GM18508 (cell line): Measurements from ENCODE around the gene GRIN1.

Experiments
- ATAC-seq: cut with Tn5 transposase; IDR thresholded peaks from one replicate; pipeline ENCODE4 v1.9.1; 2021; ENCODE audit warnings: moderate number of reproducible peaks; ENCODE audit not compliant: insufficient read depth, unreplicated experiment

Gene GRIN1

DNA sequence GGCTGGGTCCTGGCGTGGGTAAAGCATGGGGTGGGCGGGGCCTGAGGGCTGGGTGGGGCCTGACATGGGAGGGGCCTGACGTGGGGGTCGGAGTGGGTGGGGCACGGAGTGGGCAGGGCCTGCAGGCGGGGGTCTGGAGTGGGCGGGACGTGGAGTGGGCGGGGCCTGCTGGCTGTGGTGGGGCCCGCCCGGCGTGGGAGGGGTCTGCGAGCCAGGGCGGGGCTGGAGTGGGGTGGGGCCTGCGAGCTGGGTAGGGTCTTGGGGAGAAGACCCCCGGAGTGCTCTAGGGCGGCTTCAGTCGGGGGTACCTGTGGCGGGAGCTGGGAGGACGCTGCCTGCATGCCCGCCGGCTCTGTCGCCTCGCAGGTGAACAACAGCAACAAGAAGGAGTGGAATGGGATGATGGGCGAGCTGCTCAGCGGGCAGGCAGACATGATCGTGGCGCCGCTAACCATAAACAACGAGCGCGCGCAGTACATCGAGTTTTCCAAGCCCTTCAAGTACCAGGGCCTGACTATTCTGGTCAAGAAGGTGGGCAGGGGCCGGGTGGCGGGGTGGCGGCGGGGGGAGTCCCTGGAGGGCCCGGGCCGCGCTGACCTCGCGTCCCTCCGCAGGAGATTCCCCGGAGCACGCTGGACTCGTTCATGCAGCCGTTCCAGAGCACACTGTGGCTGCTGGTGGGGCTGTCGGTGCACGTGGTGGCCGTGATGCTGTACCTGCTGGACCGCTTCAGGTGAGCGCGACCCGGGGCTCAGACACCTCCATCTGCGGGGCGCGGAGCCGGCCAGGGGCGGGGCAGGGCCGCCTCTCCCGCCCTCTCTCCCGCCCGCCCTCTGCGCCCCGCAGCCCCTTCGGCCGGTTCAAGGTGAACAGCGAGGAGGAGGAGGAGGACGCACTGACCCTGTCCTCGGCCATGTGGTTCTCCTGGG, 22.9 kb downstream of the GRIN1 start:
- ATAC-seq, result no peak

DNA sequence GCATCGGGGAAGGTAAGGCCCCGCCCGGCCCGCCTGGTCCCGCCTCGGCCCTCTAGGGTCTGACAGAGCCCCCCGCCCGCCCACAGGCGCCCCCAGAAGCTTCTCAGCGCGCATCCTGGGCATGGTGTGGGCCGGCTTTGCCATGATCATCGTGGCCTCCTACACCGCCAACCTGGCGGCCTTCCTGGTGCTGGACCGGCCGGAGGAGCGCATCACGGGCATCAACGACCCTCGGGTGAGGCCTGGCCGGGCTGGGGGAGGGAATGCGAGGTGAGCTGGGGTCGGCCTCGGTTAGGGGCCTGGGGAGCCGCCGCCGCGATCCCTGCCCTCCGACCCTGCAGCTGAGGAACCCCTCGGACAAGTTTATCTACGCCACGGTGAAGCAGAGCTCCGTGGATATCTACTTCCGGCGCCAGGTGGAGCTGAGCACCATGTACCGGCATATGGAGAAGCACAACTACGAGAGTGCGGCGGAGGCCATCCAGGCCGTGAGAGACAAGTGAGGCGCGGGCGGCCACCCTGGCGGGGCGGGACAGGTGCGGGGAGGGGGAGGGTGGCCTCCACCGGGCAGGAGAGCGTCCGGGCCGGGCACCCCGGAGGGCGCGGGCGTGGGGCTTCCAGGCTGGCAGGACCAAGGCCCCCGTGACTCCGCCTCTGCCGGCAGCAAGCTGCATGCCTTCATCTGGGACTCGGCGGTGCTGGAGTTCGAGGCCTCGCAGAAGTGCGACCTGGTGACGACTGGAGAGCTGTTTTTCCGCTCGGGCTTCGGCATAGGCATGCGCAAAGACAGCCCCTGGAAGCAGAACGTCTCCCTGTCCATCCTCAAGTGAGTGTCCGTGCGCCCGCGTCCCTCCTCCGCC, 23.8 kb downstream of the GRIN1 start:
- no peak for ATAC-seq

DNA sequence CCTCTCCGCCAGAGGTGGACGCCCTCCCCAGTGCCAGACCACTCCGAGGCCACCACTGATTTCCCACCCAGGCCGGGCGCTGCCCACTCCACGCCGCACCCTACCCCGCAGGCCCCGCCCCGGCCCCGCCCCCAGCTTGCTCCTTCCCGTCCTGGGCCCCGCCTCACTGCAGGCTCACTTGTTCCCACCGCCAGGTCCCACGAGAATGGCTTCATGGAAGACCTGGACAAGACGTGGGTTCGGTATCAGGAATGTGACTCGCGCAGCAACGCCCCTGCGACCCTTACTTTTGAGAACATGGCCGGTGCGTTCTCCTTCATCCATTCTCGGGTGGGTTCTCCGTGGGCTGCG, 24.4 kb downstream of the GRIN1 start:
- no peak for ATAC-seq

DNA sequence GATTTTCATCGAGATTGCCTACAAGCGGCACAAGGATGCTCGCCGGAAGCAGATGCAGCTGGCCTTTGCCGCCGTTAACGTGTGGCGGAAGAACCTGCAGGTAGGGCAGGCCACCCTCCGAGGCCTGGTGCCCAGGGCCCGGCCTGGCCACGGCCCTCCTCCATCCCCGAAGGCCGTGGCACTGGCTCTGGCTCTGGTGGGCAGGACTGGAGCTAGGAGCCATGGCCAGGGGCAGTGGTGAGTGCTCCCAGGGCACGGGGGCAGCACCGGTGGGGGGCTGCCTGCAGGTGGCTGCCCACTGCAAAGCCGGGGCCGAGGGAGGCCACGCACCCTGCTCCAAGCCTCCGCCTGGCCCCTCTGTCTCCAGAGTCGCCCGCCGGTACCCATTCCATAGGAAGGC, 24.9 kb downstream of the GRIN1 start:
- ATAC-seq, result no peak

DNA sequence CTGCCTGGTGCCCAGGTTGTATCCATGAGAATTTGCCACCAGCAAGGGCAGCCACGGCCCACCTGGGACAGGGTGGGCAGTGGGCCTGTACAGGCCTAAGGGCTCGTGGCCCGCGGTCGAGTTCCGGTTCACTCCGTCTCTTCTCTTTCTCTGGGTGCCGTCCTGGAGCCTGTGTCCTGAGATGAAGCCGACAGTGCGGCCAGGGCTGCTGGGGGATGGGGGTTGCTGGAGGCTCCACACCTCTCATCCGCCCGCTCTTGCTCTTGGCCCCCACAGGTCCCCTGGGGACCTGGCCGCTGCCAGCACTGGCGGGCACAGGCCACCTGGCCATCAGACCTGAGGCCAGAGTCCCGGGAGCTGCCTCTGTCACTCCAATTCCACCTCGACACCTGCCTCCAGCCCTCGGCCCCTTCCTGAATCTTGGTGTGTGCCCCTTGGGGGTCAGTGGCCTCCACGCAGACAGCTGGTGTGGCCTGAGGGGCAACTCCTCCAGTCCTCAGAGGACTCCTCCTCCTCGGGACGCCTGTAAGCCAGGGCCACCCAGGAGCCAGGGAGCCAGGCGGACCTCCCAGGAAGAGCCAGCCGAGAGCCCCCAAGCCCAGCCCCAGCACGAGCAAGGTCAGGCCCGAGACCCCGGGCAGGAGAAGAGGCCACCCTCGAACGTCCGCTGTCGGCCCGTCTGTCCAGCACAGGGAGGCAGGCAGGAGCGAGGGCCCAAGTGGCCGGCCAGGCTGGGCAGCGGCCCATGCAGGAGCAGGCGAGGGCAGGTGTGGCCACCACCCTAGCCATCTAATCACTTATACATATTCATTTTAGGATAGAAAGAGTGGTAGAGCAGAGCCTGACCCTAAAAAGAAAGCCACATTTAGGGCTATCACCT, 25.7 kb downstream of the GRIN1 start:
- ATAC-seq, result no peak

DNA sequence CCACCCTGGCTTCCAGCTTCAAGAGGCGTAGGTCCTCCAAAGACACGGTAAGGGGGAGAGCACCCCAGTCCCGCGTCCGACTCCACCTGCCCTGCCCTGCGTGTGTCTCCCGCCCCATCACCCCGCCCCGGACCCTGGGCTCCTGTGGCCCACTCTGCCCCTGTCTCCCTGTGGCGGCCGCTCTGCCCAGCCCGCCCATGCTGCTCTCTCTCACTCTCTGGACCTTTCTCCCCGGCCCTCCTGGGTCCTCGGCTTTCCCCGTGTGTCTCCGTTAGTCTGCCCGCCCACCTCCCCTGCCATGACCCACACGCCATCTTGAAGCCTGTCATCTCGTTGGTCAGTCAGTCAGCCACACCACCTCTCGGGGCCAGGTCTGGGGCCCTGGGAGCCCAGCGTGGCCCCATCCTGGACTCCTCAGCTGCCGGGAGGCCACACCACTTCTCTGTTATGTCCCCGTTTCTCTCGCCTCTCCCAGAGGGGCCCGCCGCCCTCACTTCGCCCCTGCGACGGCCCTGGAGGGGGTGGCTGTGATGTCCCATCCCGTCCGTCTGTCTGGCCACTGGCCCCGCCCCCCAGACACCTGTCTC, 26.4 kb downstream of the GRIN1 start:
- ATAC-seq, result no peak

DNA sequence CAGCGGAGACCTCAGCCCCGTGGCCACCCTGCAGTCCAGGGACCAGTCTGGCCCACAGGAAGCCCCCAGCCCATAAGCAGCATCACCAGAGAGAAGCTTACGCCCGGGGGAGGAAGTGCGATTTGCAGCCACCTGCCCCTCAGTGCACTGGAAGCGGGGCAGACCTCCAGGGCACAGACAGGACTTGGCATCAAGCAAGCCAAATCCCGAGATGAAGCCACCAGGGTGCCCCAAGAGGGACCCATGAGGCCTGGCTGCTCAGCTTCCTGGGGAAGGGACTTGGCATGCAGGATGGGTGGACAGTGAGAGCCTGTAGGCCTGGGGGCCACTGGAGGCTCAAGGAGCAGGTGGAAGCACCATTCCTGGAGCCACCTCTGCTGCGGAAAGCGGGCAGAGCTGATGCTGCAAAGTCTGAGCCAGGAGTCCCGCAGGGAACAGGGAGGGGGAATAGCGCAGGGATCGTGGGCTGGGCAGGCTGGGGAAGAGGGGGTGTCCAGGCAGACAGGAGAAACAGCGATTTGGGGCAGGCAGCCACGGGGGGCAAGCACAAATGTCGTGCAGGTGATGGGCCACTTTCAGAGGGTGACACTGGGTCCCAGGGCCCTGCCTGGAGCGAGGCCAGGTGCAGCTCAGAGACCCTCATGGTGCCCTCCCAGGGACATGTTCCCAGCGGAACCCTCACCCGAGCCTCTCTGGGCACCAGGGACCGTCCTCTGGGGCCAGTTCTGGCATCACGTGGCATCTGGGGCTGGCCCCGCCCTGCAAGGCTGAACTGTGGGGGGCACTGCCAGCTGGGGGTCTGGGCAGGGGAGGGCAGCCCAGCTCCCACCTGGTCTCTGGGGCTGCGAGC, 27.7 kb downstream of the GRIN1 start:
- ATAC-seq, result no peak

DNA sequence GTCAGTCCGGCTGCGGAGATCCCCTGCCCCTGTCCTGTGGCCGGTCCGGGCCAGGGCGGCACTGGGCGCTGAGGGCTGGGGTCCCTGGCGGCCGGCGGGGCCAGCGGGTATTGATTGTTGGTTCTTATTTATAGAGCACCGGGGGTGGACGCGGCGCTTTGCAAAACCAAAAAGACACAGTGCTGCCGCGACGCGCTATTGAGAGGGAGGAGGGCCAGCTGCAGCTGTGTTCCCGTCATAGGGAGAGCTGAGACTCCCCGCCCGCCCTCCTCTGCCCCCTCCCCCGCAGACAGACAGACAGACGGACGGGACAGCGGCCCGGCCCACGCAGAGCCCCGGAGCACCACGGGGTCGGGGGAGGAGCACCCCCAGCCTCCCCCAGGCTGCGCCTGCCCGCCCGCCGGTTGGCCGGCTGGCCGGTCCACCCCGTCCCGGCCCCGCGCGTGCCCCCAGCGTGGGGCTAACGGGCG, 28.4 kb downstream of the GRIN1 start:
- no peak for ATAC-seq

DNA sequence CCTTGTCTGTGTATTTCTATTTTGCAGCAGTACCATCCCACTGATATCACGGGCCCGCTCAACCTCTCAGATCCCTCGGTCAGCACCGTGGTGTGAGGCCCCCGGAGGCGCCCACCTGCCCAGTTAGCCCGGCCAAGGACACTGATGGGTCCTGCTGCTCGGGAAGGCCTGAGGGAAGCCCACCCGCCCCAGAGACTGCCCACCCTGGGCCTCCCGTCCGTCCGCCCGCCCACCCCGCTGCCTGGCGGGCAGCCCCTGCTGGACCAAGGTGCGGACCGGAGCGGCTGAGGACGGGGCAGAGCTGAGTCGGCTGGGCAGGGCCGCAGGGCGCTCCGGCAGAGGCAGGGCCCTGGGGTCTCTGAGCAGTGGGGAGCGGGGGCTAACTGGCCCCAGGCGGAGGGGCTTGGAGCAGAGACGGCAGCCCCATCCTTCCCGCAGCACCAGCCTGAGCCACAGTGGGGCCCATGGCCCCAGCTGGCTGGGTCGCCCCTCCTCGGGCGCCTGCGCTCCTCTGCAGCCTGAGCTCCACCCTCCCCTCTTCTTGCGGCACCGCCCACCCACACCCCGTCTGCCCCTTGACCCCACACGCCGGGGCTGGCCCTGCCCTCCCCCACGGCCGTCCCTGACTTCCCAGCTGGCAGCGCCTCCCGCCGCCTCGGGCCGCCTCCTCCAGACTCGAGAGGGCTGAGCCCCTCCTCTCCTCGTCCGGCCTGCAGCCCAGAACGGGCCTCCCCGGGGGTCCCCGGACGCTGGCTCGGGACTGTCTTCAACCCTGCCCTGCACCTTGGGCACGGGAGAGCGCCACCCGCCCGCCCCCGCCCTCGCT, 29.0 kb downstream of the GRIN1 start:
- no peak for ATAC-seq

DNA sequence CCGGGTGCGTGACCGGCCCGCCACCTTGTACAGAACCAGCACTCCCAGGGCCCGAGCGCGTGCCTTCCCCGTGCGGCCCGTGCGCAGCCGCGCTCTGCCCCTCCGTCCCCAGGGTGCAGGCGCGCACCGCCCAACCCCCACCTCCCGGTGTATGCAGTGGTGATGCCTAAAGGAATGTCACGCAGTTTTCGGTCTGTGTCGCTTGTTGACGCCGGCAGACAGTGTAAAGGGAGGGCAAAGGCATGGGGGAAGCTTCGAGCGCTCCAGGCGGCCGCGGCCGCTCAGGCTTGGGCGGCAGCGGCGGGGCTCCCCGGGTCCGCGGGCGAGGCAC, 29.6 kb downstream of the GRIN1 start:
- no peak for ATAC-seq

DNA sequence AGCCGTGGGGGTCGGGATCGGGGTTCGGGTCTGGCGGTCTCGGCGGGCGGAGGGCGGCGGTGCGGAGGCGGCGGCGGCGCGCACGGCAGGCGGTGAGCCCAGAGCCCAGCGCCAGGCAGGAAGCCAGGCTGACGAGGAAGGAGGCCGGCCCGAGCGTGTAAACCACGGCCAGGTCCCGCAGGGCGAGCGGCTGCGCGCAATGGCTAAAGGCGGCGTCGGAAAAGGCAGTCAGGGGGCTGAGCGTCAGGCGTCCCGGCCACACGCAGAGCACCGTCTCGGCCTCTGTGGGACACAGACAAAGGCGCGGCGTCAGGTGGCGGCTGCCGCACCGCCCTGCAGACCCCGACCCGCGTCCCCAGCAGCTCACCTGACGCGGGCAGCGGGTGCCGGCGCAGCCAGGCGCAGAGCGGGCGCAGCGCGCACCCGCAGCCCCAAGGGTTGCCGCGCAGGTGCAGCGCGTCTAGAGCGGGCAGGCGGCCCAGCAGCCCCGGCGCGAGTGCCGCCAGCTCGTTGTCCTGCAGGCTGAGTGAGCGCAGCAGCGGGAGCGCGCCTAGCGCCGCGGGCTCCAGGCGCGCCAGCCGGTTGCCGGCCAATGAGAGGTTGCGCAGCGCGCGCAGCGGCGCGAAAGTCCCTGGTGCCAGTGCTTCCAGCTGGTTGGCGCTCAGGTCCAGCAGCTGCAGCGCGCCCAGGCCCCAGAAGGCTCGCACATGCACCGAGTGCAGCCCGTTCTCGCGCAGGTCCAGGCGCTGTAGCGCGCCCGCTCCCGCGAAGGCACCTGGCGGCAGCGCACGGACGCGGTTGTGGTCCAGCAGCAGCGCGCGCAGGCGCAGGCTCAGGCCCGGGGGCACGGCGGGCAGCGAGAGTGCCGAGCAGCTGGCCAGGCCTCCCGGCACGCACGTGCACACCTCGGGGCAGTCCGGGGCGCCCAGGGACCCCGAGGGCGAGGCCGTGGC, 30.2 kb downstream of the GRIN1 start:
- no peak for ATAC-seq

DNA sequence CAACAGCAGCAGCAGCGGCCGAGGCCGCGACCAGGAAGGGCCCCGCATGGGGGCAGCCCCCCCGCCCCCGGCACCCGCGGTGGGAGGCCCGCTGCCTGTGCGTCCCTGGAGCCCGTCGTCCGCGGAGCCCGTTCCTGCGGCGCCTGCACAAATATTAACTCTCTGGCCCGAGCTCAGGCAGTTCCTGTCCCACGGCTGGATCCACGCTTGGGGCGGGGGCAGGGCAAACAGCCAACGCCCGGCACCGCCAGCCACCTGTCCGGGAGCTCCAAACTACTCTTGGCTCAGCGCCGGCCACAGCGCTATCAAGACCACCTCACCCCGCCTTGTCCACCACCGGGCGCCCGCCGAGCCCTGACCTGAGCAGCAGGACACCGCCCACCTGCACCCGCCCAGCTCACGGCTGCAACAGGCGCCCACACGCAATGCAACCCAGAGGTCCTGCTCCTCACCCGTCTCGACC, 31.0 kb downstream of the GRIN1 start, which contains the start of gene LRRC26:
Gene LRRC26 (minus strand): TSS at position 156 of the 463 bp plus-strand sequence. CDS start 108 bp downstream, at position 48.
- ATAC-seq, result no peak

DNA sequence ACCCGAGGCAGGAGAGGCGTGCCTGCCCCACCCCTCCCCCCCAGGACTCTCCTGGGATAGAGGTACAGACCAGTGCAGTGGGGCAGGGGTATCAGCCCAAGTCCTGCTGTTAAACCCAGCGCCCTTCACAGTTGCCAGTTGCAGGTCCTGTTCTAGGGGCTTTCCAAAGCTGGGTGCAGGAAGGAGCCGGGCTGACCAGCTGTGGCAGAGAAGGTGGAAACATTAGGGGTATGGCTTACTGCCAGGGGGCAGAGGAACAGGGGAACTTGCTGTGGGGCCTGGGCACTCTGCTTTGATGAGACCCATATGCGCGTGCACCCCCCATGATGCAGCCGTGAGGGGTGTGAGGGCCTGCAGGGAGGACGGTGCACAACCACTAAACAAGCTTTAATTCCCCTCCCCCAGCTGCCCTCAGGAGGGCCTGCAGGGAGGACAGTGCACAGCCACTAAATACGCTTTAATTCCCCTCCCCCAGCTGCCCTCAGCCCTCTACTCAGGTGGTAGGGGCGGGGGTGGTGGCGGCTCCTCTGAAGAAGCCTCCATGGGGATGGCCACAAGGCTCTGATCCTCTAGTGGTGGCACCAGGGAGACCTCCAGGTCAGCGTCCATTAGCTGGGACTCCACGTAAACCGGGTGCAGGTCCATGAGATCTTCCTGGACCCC, 31.7 kb downstream of the GRIN1 start:
- ATAC-seq, result no peak

DNA sequence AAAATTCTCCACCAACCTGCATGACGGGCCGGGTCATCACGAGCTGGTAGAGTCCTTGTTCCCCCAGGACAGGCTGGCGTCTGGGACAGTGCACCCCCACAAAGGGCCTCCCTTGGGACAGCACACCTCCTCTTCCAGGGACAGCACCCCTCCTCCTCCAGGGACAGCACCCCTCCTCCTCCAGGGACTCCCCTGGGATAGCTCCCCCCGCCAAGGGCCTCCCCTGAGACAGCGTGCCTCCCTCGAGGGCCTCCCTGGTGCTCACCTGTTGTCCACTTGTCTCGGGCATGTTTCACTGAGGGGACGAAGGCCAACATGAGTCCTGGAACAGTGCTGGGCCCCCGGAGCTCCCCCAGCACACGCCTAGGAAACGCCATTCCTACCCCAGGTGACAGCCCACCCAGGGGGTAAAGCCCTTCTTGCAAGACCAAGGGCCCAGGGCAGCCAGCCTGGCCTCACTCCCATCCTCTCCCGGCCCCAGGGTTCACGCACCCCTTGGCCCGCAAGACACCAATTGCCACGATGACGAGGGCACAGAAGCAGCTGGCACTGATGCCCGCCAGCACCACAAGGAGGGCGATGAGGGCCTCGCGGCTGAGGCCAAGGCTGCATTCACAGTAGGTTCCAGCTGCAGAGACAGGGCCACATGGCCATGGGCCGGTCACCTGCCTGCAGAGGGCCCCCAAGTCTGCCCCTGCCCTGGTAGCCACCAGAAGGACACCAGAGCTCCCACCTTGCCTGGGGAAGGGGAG, 32.4 kb downstream of the GRIN1 start:
- ATAC-seq, result no peak

DNA sequence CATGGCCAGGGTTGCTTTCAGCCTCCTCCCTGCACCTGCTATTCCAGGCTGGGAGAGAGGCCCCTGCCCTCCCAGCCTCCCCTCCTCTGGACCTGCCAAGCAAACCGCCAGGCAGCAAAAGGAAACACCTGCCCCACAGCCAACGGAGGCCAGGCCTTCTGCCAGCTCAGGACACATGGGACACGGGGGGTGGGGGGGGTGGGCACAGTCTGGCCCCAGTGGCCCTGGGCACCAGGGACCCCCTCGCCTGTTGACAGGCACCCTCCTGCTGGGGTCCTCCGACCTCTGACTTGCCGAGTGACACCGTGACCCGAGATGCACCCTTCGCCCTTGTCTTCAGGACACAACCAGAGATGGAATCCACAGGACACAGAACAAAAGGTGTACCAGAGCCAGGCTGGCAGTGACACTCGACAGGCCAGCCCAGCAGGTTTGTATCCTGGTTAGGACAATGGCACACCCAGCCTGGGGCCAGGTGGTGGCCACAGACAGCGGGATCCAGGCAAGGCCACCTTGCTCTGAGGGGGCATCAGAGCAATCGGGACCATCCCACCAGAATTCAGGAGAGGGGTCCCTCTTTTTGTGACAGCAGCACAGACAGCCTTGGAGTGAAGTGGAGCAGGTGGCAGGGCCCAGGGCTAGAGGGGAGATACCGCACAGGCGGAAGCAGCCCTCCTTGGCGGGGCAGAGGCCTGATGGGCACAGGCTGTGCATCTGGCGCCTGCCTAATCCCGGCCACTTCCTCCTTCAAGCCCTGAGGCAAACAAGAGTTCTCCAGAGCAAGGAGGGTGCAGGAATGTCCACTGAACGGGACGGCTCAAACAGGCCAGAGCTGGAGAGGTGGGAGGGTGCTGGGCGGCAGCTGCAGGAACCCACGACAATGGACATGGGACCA, 34.2 kb downstream of the GRIN1 start:
- ATAC-seq, result no peak
